HG02623 (cell line): ENCODE measurements around the gene C2orf74.
A peak's percentile ranks its signal among the peaks of the same experiment; 100 is the strongest.
"Not testable (repeated sequence)": the region's sequence is repeated elsewhere in the genome, so short reads cannot be mapped to it uniquely, and the experiment has no call there.

ENCODE experiments used
- ATAC-seq: cut with Tn5 transposase; IDR thresholded peaks from one replicate; pipeline ENCODE4 v1.9.1; 2021; ENCODE audit warnings: moderate library complexity; ENCODE audit not compliant: unreplicated experiment

Gene C2orf74

DNA sequence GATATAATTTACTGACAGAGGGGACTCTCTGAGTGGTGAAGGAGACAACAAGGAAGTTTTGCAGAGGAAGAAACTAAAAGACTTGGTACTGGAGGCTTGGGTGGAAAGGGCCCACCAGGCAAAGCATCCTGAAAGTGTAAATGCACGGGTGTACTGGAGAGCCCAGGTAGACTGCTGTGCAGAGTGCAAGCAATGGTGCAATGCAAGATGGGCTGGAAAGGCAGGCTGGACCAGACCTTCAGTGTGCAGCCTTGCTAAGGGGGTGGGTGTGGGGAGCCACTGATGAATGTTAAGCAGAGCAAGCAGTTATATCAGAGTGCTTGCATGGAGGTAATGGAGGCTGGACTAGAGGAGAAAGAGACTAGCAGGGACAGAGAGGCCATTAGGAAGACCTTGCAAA lies 10.7 kb downstream of the C2orf74 start:
- no peak for ATAC-seq

- no peak for ATAC-seq
Measured at GRCh38 chr2:61173116-61173515, 11.1 kb downstream of the C2orf74 start.

DNA sequence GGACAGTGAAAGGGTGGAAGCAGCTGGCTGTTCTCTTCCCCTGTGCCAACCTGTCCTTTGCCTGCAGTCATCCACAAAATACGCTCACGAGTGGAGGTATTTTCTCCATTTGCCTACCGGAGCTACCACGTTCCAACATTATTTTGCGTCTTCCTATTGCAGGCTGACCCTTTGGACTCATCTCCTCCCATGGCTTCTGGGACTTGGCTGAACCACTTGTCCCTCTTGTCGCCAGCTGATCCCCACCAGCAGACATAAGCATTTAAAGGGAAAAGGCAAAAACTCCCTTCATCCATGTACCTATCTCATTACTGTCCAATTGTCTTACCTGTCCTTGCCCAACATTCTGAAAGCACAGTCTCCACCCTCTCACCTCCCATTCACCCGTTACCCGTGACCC lies 13.0 kb downstream of the C2orf74 start:
- no peak for ATAC-seq

DNA sequence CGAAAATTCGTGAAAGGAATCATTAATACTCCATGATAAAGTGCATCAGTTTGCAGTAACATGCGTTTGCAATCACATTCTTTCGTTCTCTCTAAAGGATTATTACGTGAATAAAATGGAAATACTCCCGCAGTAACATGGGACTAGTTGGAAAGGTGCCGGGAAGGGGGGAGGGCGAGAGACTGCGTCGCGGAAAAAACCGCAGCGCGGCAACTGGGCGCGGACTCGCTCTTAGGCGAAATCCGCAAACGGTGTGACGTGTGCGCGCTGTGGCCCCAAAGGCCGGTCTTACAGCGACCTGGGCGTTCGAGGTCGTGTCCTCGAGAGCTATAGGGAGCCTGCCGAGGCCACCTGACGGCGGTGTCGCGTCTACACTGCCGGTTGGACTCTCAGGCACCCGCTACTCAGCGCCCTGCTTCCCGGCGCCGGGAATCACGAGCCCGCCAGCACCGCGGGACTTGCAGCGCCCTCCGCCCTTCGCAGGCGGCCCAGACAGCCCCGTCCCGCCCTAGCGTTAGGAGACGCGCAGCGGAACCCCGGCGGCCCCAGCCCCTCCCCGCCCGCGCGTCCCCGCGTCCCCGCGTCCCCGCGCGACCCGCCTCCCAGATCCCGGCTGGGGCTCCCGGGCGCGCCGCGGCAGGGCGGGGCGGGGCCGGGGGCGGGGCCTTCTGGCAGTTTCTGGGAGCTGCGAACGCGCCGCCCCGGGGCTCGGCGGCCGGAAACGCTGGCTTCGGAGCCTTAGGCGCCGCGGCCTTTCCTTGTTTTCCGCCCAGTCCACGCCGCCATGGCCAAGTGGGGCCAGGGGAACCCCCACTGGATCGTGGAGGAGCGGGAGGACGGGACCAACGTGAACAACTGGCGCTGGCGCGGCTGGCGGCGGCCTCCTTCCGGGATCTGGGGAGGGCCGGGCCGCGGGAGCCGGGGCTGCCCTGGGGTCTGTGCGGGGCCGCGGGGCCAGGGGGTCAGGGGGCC lies 15.1 kb downstream of the C2orf74 start:
- peak; percentile 72 for ATAC-seq

DNA sequence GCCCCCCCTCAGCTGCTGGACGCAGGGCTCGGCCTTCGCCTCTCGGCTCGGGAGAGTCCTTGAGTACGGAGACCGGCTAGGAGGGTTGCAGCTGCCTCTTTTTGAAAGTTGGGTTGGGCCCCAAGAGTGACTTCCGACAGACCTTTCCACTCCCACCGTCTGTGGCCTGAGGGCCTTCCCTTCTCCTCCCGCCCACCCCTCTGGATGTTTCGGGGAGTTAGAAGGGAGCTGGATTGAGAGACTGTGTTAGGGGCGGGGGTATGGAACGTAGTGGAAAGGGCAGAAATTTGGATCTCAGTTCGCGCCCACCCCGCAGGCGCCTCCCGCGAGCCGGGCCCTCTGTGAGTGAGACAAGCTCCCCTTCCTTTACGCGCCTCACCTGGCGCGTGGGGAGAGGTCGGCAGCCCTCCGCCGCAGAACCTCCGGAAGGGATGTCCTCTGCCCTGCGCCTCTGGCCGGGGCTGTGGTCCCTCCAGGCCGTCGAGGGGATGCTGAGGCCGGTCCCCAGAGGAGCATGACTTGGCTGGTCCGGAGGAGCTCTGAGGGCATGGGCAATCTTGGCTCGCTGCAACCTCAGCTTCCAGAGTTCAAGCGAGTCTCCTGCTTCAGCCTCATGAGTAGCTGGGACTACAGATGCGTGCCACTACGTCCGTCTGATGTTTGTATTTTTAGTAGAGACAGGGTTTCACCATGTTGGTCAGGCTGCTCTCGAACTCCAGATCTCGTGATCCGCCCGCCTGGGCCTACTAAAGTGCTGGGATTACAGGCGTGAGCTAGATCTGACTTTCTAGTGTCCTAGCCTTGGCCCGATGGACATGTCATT lies 15.9 kb downstream of the C2orf74 start:
- ATAC-seq, result peak; percentile 20

DNA sequence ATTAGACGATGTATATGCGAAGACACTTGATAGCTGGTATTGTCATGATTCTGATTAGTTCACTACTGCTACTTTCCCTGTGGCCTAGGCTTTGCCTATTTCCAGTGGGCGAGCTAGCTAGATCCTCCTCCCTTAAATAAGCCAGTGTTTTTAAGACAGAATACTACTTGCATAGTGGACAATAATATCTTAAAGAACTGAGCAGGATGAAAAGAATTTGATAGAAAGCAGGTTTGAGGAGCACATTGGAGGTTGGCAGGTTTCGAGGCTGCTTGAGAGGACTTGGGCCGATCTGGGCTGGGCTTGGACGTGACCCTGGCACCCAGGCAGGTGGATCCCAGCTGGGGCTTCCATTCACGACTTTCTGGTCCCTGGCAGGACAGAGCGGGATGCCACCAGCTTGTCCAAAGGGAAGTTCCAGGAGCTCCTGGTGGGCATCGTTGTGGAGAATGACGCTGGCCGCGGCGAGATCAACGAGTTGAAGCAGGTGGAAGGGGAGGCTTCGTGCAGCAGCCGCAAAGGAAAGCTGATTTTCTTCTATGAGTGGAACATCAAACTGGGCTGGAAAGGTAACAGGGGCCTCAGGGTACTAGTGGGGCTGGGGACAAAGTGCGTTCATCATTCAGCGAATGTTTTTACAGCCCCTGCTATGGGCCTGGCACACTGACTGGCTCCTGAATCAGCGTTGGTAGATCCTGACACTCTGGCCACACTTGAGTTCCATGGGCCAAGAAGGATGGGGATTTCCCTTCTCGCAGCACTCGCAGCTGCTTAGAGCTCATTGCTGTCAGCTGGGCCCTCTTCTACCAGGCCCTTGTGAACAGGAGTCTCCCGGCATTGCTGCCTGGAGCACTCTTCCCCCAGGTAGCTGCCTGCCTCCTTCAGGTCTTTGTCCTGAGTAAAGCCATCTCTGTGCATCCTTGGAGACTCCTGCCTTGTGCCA lies 16.9 kb downstream of the C2orf74 start:
- ATAC-seq, result no peak

DNA sequence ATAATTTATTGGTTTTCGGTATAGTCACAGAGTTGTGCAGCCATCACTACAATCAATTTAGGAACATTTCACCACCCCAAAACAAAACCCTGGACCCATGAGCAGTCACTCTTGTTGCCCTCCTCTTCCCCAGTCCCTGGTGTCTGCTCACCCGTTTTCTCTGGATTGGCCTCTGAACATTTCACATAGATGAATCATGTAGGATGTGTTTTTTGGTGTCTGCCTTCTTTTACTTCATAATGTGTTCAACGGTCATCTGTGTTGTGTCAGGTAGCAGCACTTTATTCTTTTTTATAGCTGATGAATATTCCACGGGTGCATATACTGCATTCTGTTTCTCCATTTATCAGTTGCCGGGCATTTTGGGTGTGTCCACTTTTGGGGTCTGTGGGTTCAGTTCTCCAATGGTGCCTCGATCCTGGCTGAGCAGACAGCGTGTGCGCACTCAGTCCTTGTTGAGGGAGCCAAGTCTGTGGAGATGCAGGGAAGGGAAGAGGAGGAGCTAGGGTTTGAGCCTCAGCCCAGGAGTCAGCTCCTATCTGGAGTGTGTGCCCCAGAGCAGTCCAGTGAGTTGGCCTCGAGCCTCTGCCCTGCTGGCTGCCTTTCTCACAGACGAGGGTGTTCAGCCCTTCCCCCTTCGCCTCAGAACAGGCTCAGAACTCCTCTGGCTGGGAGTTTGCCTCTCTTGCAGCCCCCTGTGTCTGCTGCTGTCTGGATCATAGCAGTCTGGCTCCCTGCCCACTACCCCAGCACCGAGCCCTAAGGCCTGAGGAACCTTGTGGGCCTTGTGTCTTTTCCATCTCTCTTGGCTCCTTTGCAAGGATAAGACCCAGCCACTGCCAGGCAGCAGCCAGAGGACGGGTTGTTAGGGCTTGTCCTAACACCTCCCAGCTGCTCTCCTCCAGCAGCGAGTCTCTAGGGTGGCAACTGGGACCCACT lies 18.0 kb downstream of the C2orf74 start:
- ATAC-seq, result no peak

DNA sequence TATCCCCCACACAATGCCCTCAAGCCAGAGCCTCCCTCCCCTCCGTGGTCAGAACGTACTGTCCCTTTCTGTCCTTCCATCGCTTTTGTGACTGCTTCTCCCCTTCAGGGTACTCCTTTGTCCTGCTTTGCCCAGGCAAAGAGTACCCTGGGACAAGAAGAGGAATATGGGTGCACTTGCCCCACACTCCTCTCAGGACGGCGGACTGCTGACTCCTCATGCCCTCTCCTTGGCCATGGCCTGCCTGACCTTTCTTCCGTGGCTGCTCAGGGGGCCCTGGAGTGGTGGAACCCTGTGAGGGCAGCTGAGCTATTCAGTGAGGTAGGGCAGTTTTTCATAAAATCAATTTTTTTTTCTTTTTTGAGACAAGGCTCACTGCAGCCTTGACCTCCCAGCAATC lies 18.7 kb downstream of the C2orf74 start:
- no peak for ATAC-seq

GRCh38 chr2:61181382-61182058 lies 19.5 kb downstream of the C2orf74 start:
- no peak for ATAC-seq

DNA sequence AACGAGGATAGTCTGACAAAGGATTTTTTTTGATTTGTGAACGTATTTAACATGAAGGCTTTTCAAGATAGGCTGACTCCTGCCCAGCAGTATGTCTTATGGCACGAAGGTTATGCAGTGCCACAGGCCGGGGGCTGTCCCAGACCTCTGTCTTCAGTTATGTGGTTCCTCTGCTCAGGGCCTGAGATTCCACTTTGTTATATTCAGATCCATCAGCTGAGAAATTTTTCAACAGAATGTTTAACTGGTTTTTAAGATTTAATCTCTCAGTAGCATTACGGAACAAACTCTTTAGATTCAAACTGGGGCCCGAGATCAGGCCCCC lies 20.0 kb downstream of the C2orf74 start:
- ATAC-seq, result no peak

DNA sequence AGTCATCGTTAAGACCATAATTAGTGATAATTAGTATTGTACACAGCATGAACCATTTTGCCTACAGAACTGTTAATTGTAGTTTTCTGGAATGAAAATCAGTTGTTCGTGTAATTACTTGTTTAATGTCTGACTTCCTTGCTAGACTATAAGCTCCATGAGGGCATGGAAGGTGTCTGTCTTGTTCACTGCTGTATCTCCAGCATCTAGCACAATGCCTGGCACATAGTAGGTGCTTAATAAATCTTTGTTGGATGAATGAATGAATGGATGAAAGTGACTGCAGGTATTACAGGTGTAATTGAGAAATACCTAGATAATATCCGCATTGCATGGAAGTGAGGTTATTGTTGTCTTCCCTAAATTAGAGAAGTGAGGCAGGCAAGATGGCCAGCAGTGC lies 21.8 kb downstream of the C2orf74 start:
- no peak for ATAC-seq

DNA sequence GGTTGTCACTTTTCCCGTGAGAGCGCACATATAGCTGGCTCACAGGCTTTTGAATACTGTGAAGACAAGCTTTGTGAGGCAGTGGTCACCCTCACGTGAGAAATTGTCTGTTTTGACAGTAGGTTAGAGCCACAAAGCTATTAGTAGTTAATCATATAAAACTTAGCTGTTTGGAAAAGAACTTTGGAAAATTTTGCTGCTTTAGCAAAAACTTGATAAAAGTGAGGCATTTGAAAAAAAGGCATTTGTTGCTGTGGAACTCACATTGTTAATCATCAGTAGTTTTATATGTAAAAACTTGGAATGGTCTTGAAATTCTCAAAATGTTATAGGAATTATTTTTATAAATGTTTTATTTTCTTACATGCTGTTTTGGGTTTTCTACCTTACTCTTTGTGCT lies 22.3 kb downstream of the C2orf74 start:
- no peak for ATAC-seq

GRCh38 chr2:61185231-61185728 lies 23.3 kb downstream of the C2orf74 start:
- ATAC-seq, result no peak

DNA sequence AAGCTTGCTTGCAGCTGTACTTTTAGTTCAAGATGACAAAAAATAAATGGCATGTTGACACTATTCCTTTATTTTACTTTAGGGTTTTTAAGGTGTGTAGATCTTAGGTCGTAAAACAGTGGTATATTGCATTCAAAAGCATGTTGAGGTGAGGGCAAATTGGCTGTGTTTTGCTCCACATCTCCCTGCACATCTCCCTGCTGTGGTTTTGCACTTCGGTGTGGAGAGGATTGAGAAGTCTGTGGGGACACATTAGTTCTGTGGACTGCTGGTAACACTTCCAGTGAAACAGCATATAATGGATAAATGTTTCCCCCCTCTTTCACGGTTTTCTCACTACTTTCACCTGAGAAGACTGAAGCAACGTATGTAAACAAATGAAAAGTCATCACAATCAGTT lies 25.1 kb downstream of the C2orf74 start:
- no peak for ATAC-seq

DNA sequence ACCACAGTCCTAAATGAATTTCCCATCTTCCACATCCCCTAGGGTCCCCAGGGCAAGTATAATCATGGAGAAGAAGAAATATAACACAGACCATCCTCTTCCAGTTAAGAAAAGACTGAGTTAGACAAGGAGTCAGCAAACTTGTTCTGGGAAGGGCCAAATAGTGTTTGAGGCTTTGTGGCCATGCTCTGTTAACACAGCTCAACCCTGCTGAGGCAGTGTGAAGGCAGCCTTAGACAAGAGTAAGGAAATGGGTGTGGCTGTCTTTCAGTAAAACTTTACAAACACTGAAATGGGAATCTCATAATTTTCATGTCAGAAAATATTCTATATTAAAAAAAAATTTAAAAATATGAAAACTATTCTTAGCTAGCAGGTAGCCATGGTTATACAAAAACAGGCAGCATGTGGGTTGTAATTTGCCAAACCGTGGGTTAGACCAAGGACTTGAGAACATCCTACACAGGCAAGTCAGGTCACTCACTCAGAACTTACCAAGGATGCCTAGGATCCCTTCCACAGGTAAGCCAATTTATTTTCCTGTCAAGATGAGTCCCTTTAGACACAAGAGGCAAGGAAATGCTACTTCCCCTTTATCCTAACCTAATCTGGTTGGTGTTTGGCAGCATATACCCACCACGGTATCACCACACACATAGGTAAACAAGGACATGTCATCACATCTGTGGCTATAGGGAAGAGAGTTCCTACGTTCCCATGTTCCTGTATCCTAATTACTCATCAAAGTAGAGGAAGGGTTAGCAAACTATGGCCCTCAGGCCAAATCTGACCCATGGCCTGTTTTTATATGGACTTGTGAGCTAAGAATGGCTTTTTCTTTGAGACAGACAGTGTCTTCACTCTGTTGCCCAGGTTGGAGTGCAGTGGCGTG lies 31.9 kb downstream of the C2orf74 start:
- ATAC-seq, result no peak

DNA sequence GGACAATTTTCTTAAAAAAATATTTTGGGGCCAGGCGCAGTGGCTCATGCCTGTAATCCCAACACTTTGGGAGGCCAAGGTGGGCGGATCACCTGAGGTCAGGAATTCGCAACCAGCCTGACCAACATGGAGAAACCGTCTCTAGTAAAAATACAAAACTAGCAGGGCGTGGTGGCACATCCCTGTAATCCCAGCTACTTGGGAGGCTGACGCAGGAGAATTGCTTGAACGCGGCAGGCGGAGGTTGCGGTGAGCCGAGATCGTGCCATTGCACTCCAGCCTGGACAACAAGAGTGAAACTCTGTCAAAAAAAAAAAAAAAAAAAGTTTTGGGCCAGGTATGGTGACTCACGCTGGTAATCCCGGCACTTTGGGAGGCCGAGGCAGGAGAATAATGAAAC lies 32.7 kb downstream of the C2orf74 start:
- not testable (repeated sequence) for ATAC-seq

GRCh38 chr2:61196671-61197070 lies 34.7 kb downstream of the C2orf74 start:
- no peak for ATAC-seq

DNA sequence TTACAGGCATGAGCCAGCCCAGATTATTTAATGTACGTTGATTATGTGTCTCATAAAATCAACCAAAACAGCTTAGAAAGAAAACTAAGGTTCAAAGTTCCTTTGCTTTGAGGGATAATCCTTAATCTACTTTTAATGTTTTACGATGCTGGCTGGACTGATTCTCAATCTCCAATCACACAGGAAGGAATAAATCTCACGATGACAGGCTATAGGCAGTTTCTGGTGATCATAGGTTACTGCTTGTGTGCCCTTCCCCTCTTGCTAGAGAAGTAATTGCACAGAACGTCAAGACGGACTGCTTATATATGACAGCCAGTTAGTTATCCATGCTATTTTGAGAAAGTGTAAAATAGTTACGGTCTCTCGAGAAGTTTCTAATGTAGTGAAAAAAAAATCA lies 43.1 kb downstream of the C2orf74 start:
- ATAC-seq, result no peak
